CD14-positive monocyte (primary cell): ENCODE data around the gene NFU1. TPM values are rescaled to one million over a fixed set of nuclear protein-coding genes. Genes with fewer than 3 reads are reported as not detected.
"Not testable (repeated sequence)": the region's sequence is repeated elsewhere in the genome, so short reads cannot be mapped to it uniquely, and the experiment has no call there.

ENCODE experiments used
- DNase-seq, 3 donors: peaks; one replicate each; pipeline ENCODE4 v3.0.0-alpha.2; 2011 to 2022
- H2AFZ ChIP-seq: 2 replicates; pipeline ENCODE4 v1.6.0; 2012; ENCODE audit warnings: mild to moderate bottlenecking, low read depth, low read length, inconsistent platforms; ENCODE audit not compliant: insufficient read depth, poor library complexity, severe bottlenecking
- H3K27ac ChIP-seq, 2 donors: 1 replicate in 1 of 2; 2 replicates in 1 of 2; pipeline ENCODE4 v1.5.1; 2012 to 2013; ENCODE audit warnings: low read length in 2 of 2, control low read depth in 1 of 2, inconsistent platforms in 1 of 2, low read depth in 1 of 2, mild to moderate bottlenecking in 1 of 2
- H3K27me3 ChIP-seq, 2 donors: one replicate each; pipeline versions ENCODE4 v1.6.0 to v1.6.1; 2011 to 2013; ENCODE audit warnings: low read length in 2 of 2; ENCODE audit not compliant: control insufficient read depth in 2 of 2, insufficient read depth in 2 of 2
- H3K36me3 ChIP-seq, 2 donors: replicated peaks in 1 of 2; 1 replicate in 1 of 2; 2 replicates in 1 of 2; pipeline versions ENCODE4 v1.5.1 to v1.6.1; 2012 to 2013; ENCODE audit warnings: low read length in 2 of 2, control low read depth in 1 of 2, inconsistent platforms in 1 of 2, mild to moderate bottlenecking in 1 of 2; ENCODE audit not compliant: insufficient read depth in 2 of 2, control insufficient read depth in 1 of 2
- H3K4me1 ChIP-seq, 2 donors: 1 replicate in 1 of 2; 2 replicates in 1 of 2; pipeline versions ENCODE4 v1.5.1 to v1.6.1; 2012 to 2013; ENCODE audit warnings: low read length in 2 of 2, control low read depth in 1 of 2, inconsistent platforms in 1 of 2, mild to moderate bottlenecking in 1 of 2, moderate library complexity in 1 of 2; ENCODE audit not compliant: insufficient read depth in 2 of 2, control insufficient read depth in 1 of 2
- H3K4me2 ChIP-seq: replicated peaks from 2 replicates; pipeline ENCODE3; 2012; ENCODE audit warnings: low read length, moderate library complexity, mild to moderate bottlenecking; ENCODE audit not compliant: poor library complexity, severe bottlenecking; ENCODE audit errors: extremely low read depth
- H3K4me3 ChIP-seq, 3 experiments: fragments of 200-600 bp in 1 of 3; sonication (generic) in 1 of 3; replicated peaks in 1 of 3; 1 replicate in 2 of 3; 2 replicates in 1 of 3; pipeline ENCODE4 v1.5.1; 2011 to 2013; ENCODE audit warnings: low read length in 3 of 3, mild to moderate bottlenecking in 3 of 3, control low read depth in 2 of 3, low read depth in 2 of 3, inconsistent platforms in 1 of 3, moderate library complexity in 1 of 3
- H3K79me2 ChIP-seq: 2 replicates; pipeline ENCODE4 v1.6.0; 2012; ENCODE audit warnings: mild to moderate bottlenecking, control low read depth, inconsistent platforms, low read length, moderate library complexity; ENCODE audit not compliant: insufficient read depth
- H3K9ac ChIP-seq: 2 replicates; pipeline ENCODE4 v1.6.0; 2017; ENCODE audit warnings: low read length, mild to moderate bottlenecking; ENCODE audit not compliant: insufficient read depth, poor library complexity, severe bottlenecking
- H3K9me3 ChIP-seq, 2 donors: replicated peaks in 1 of 2; 1 replicate in 1 of 2; 2 replicates in 1 of 2; pipeline versions ENCODE4 v1.5.1 to v1.6.1; 2012 to 2013; ENCODE audit warnings: low read length in 2 of 2, control low read depth in 1 of 2; ENCODE audit not compliant: control insufficient read depth in 1 of 2, insufficient read depth in 1 of 2
- H4K20me1 ChIP-seq: 2 replicates; pipeline ENCODE4 v1.6.0; 2012; ENCODE audit warnings: mild to moderate bottlenecking, low read length, control low read depth, moderate library complexity; ENCODE audit not compliant: insufficient read depth
- H3K27ac Mint-ChIP-seq, 7 donors: one replicate each; pipeline ENCODE4 v1.8.0; 2020; ENCODE audit warnings: mild to moderate bottlenecking in 7 of 7, mixed read lengths in 7 of 7, moderate library complexity in 6 of 7, inconsistent platforms in 2 of 7
- H3K27me3 Mint-ChIP-seq, 3 donors: one replicate each; pipeline ENCODE4 v1.8.0; 2021 to 2022; ENCODE audit warnings: low read depth in 3 of 3, mild to moderate bottlenecking in 3 of 3, mixed read lengths in 3 of 3, moderate library complexity in 3 of 3, inconsistent platforms in 1 of 3
- H3K36me3 Mint-ChIP-seq, 2 donors: one replicate each; pipeline ENCODE4 v1.8.0; 2020; ENCODE audit warnings: mixed read lengths in 2 of 2, inconsistent platforms in 1 of 2, mild to moderate bottlenecking in 1 of 2
- H3K4me1 Mint-ChIP-seq: one replicate; pipeline ENCODE4 v1.8.0; 2020; ENCODE audit warnings: mild to moderate bottlenecking, mixed read lengths
- H3K4me3 Mint-ChIP-seq, 2 donors: one replicate each; pipeline ENCODE4 v1.8.0; 2020; ENCODE audit warnings: mild to moderate bottlenecking in 2 of 2, mixed read lengths in 2 of 2, moderate library complexity in 1 of 2
- H3K9me3 Mint-ChIP-seq, 7 donors: one replicate each; pipeline ENCODE4 v1.8.0; 2020 to 2022; ENCODE audit warnings: mixed read lengths in 7 of 7, mild to moderate bottlenecking in 6 of 7, moderate library complexity in 6 of 7, inconsistent platforms in 2 of 7
- CTCF ChIP-seq: fragments of 200-600 bp; IDR thresholded peaks from one replicate; pipeline ENCODE4 v1.8.0; 2022; ENCODE audit warnings: antibody characterized with exemption, mild to moderate bottlenecking
- WGBS: methylation state at CpG from one replicate; pipeline ENCODE4 v1.1.5; 2013; ENCODE audit warnings: missing lambda C conversion rate; ENCODE audit not compliant: insufficient coverage; 5-methylcytosine and 5-hydroxymethylcytosine counted together
- intact Hi-C, 2 donors: fragments of 100-400 bp; cut with micrococcal nuclease; formaldehyde crosslinking; loops; one replicate each; pipeline versions ENCODE4 v1.15.0 to v1.15.1; 2023
- polyA plus RNA-seq, 3 donors: library from polyadenylated mRNA; depleted of rRNA in 1 of 3; unstranded in 2 of 3; stranded (reverse) in 1 of 3; fragments of 300-500 nt in 2 of 3; fragments of >200 nt in 1 of 3; fragmentation: Illumina TruSeq in 2 of 3; gene quantifications; 1 replicate in 2 of 3; 2 replicates in 1 of 3; pipeline ENCODE4 v1.2.3, GENCODE V29; 2012 to 2021

NFU1 gene
- polyA plus RNA-seq, 3 donors = 10.5 to 56.1 (median 43.0) TPM

- peaks cover 85 to 98% of the 10 kb centered on the region in 2 donors for H3K36me3 ChIP-seq
- TF ChIP-seq CTCF = no peak
- intact Hi-C loops = no loop called here
- no peaks in the 10 kb centered on the region for H3K79me2 ChIP-seq
- no peak for DNase-seq
- no peaks in the 10 kb centered on the region for H3K27me3 ChIP-seq
- no peaks in the 10 kb centered on the region for H3K4me1 ChIP-seq
- peak overlapping the region in 1 of 7 donors; percentile 20 for H3K27ac Mint-ChIP-seq
- H3K4me3 Mint-ChIP-seq = no peak overlapping the region
- WGBS = no CpG with 5 or more reads among the region's 5 CpGs
- H3K9me3 ChIP-seq = no peaks in the 10 kb centered on the region
- H3K36me3 Mint-ChIP-seq = peaks cover 71 to 82% of the 10 kb centered on the region in 2 donors
- no peak overlapping the region for H3K4me2 ChIP-seq
- no peaks in the 10 kb centered on the region for H3K9me3 Mint-ChIP-seq
- no peaks in the 10 kb centered on the region for H3K27me3 Mint-ChIP-seq
- H4K20me1 ChIP-seq = no peaks in the 10 kb centered on the region
- no peak overlapping the region for H2AFZ ChIP-seq
- H3K27ac ChIP-seq = no peak overlapping the region
- H3K4me1 Mint-ChIP-seq = no peaks in the 10 kb centered on the region
- no peak overlapping the region for H3K9ac ChIP-seq
- no peak overlapping the region for H3K4me3 ChIP-seq
These were observed 80.8 kb downstream of the NFU1 start for GRCh38 chr2:69356471-69356870.

GRCh38 chr2:69354976-69355375 lies 82.3 kb downstream of the NFU1 start:
- H3K4me2 ChIP-seq, H3K9me3 Mint-ChIP-seq, H3K4me1 Mint-ChIP-seq, H3K4me3 Mint-ChIP-seq, H3K9ac ChIP-seq, H3K9me3 ChIP-seq, H3K27me3 Mint-ChIP-seq, H3K79me2 ChIP-seq, H3K4me1 ChIP-seq, H4K20me1 ChIP-seq, H3K27me3 ChIP-seq, H3K4me3 ChIP-seq, DNase-seq, intact Hi-C loops, H3K27ac ChIP-seq, H2AFZ ChIP-seq: not testable (repeated sequence)
- peaks cover 86 to 97% of the 10 kb centered on the region in 2 donors for H3K36me3 ChIP-seq
- Mint-ChIP-seq H3K27ac (peak overlapping the region in 1 of 7 donors; percentile 6), H3K36me3 (peaks cover 62 to 75% of the 10 kb centered on the region in 2 donors)
- no CpG with 5 or more reads among the region's 3 CpGs for WGBS
